ENCODE data around the gene ACBD4.

The ACBD4 gene

DNA sequence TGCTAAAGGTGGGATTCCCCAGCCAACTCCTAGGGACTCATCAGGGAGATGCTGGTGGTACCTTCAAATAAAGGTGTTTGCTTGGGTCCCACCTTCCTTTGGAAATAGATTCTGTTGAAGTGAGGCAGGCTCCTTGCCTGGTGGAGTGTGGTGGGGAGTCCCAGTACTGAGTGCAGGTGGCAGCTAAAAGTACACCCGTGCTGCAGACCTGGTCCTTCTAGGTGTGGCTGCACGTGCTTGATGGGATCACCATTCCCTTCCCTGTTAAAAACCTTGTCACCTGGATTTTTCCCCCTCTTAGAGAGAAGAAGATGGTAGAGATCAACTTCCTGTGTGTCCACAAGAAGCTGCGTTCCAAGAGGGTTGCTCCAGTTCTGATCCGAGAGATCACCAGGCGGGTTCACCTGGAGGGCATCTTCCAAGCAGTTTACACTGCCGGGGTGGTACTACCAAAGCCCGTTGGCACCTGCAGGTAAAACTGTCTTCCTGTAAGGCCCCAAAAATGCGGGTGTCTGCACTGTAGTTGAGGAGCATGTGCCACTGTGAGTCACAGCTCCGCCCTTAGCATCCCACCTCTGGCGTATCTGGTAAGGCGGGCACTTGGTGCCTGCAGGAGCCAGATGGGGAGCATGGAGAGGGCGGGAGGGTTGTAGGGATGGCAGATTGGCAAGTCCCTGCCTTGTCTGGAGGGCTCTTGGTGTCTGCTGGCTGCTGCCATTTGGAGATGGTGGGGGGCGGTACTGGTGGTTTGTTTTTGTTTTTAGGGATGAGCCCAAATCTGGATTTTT is 37.2 kb upstream of the ACBD4 start:
- TF ChIP-seq CTCF (conservative IDR thresholded peaks at IDR 0.05; ENCODE audit: low read depth, low read length) = no peak
- no peak for DNase-seq (ENCODE audit: low read depth)
- H3K4me3 ChIP-seq (ENCODE audit: low read depth, low read length) = no peak overlapping the region

DNA sequence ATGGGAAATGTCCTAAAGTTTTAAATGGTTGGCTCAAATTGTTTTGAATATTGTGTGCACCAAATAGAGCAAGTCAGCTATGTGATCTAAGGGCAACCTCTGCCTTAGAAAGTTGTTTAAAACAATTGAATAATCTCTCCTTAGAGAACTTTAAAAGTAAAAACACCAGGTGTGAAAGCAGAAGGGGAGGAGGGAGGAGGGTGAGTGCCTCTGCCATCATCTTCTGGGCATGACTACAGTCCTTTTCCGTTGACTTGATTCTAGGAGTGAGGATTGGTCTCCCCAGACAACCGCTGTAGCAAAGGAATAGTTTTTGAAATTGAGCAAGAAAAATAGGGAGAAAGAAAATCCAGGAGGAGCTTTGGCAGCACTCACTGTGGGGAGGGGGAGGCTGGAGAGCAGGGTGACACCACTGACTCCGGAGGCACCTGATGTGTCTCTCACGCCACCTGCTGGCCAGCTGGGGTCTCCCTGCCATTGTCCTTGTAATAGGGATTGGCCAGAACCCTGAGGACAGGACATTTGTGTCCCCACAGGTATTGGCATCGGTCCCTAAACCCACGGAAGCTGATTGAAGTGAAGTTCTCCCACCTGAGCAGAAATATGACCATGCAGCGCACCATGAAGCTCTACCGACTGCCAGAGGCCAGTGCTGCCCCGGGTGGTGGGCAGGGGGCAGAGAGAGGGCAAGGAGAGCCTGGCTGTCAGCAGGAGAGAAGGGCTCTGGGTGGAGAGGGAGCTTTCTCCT is 36.4 kb upstream of the ACBD4 start:
- DNase-seq (ENCODE audit: low read depth) = peak; percentile 77
- no peak overlapping the region for H3K4me3 ChIP-seq (ENCODE audit: low read depth, low read length)
- peak; percentile 84 for TF ChIP-seq CTCF (conservative IDR thresholded peaks at IDR 0.05; ENCODE audit: low read depth, low read length)

DNA sequence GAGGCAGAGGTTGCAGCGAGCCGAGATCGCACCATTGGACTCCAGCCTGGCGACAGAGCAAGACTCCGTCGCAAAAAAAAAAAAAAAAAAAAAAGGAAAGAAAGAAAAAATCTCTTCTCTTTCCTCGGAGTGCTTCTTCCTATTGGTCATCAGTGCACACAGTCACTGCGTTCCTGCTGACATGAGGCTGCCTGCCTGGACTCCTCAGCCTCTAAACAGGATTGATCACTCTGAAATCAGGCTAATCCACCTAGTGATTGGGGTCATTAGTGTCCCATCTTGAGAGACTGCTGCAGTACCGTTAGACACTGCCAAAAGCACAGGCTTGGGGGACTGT is 34.0 kb upstream of the ACBD4 start:
- no peak for TF ChIP-seq CTCF (conservative IDR thresholded peaks at IDR 0.05; ENCODE audit: low read depth, low read length)
- no peak overlapping the region for H3K4me3 ChIP-seq (ENCODE audit: low read depth, low read length)
- DNase-seq (ENCODE audit: low read depth) = no peak

- TF ChIP-seq CTCF (conservative IDR thresholded peaks at IDR 0.05; ENCODE audit: low read depth, low read length) = no peak
- no peak overlapping the region for H3K4me3 ChIP-seq (ENCODE audit: low read depth, low read length)
- DNase-seq (ENCODE audit: low read depth) = peak; percentile 40
These were observed 33.3 kb upstream of the ACBD4 start for GRCh38 chr17:45101883-45102811.

- H3K4me3 ChIP-seq (ENCODE audit: low read depth, low read length) = no peak overlapping the region
- no peak for TF ChIP-seq CTCF (conservative IDR thresholded peaks at IDR 0.05; ENCODE audit: low read depth, low read length)
- DNase-seq (ENCODE audit: low read depth) = no peak
These were observed 32.6 kb upstream of the ACBD4 start for GRCh38 chr17:45102856-45103255.

GRCh38 chr17:45103269-45103795 is 32.2 kb upstream of the ACBD4 start:
- no peak overlapping the region for H3K4me3 ChIP-seq (ENCODE audit: low read depth, low read length)
- DNase-seq (ENCODE audit: low read depth) = no peak
- TF ChIP-seq CTCF (conservative IDR thresholded peaks at IDR 0.05; ENCODE audit: low read depth, low read length) = no peak

All from choroid plexus epithelial cell (primary cell).